Spleen (tissue), 11 donors: ENCODE results near the gene DLX2. TPM values are rescaled to one million over a fixed set of nuclear protein-coding genes. Genes with fewer than 3 reads are reported as not detected.

Experiments used
- DNase-seq: peaks from one replicate; pipeline ENCODE4 v3.0.0-alpha.2; 2020
- H3K27ac ChIP-seq, 8 donors: fragments of 200-600 bp; sonication (generic) in 7 of 8; 1 replicate in 4 of 8; 2 replicates in 4 of 8; pipeline versions ENCODE4 v1.5.0 to v1.8.0; 2016 to 2021; ENCODE audit warnings: inconsistent platforms in 4 of 8, mild to moderate bottlenecking in 4 of 8, moderate library complexity in 1 of 8
- H3K27me3 ChIP-seq, 7 donors: fragments of 200-600 bp; sonication (generic) in 6 of 7; replicated peaks in 1 of 7; 1 replicate in 4 of 7; 2 replicates in 3 of 7; pipeline versions ENCODE4 v1.5.0 to v1.8.0; 2016 to 2021; ENCODE audit warnings: inconsistent platforms in 3 of 7, mild to moderate bottlenecking in 1 of 7
- H3K36me3 ChIP-seq, 6 donors: fragments of 200-600 bp; sonication (generic) in 5 of 6; 1 replicate in 4 of 6; 2 replicates in 2 of 6; pipeline versions ENCODE4 v1.5.0 to v1.8.0; 2016 to 2021; ENCODE audit warnings: inconsistent platforms in 2 of 6
- H3K4me1 ChIP-seq, 6 donors: fragments of 200-600 bp; sonication (generic) in 5 of 6; 1 replicate in 3 of 6; 2 replicates in 3 of 6; pipeline versions ENCODE4 v1.5.0 to v1.8.0; 2016 to 2021; ENCODE audit warnings: inconsistent platforms in 3 of 6
- H3K4me3 ChIP-seq, 8 donors: fragments of 200-600 bp; sonication (generic) in 7 of 8; 1 replicate in 4 of 8; 2 replicates in 4 of 8; pipeline versions ENCODE4 v1.5.0 to v1.8.0; 2016 to 2021; ENCODE audit warnings: inconsistent platforms in 4 of 8, mild to moderate bottlenecking in 4 of 8, moderate library complexity in 2 of 8
- H3K9me3 ChIP-seq, 8 donors: fragments of 200-600 bp; sonication (generic) in 7 of 8; 1 replicate in 4 of 8; 2 replicates in 4 of 8; pipeline versions ENCODE4 v1.5.0 to v1.8.0; 2016 to 2021; ENCODE audit warnings: inconsistent platforms in 4 of 8
- POLR2A ChIP-seq, 3 donors: fragments of 450-650 bp; IDR thresholded peaks; one replicate each; pipeline ENCODE4 v1.5.1; 2017; ENCODE audit warnings: antibody characterized with exemption in 3 of 3, mild to moderate bottlenecking in 1 of 3
- POLR2AphosphoS5 ChIP-seq, 3 donors: sonication (generic); formaldehyde crosslinking; IDR thresholded peaks; one replicate each; pipeline ENCODE4 v1.5.1; 2017; ENCODE audit warnings: antibody characterized with exemption in 3 of 3
- WGBS, 5 donors: extraction: QIAGEN DNeasy Blood & Tissue Kit in 3 of 5; methylation state at CpG; one replicate each; pipeline versions ENCODE4 v1.1.5 to v1.1.7; 2013 to 2018; 5-methylcytosine and 5-hydroxymethylcytosine counted together
- intact Hi-C: fragments of 100-400 bp; cut with DNase I; formaldehyde crosslinking; loops from one replicate; pipeline ENCODE4 v1.15.0; 2023; ENCODE audit warnings: low total_unique reads
- polyA plus RNA-seq, 3 donors: library from polyadenylated mRNA; stranded (reverse); fragments of 200-250 nt; gene quantifications; one replicate each; pipeline ENCODE4 v1.2.1, GENCODE V29; 2013
- total RNA-seq, 7 donors: library from RNA; depleted of rRNA in 3 of 7; stranded (reverse); fragments of >200 nt in 3 of 7; fragmentation: NEBNext Ultra II Directional in 4 of 7; extraction: Animal tissue kit (Norgen Biotek cat#: 25700) in 4 of 7; gene quantifications; one replicate each; pipeline versions ENCODE4 v1.1.0 to v1.2.1, GENCODE V29; 2016 to 2021
- TF ChIP-seq, protein P1 (sequence below), 11 experiments: fragments of 200-600 bp in 7 of 11; fragments of 450-650 bp in 4 of 11; sonication (generic) in 4 of 11; IDR thresholded peaks in 8 of 11; conservative IDR thresholded peaks in 3 of 11; 1 replicate in 7 of 11; 2 replicates in 4 of 11; pipeline versions ENCODE4 v1.4.0 to v1.8.0; 2016 to 2021; ENCODE audit warnings: antibody characterized with exemption in 11 of 11, inconsistent platforms in 4 of 11, mild to moderate bottlenecking in 1 of 11
- donor health status: healthy with polysubstance abuse.
- donor health status: DM: no; HTN: no; CAD: no; lungs with moderate emphysema.
- donor health status: DM: no; HTN: no; CAD: no.
- donor health status: Bipolar disorder and iron deficiency.
- donor health status: healthy.
- donor health status: DM: no; HTN: no; CAD: no.
- donor health status: DM: yes; HTN: yes; CAD: no.

Gene DLX2
- total and polyA plus RNA-seq, 10 donors = 0.06 TPM; not detected in 9

DNA sequence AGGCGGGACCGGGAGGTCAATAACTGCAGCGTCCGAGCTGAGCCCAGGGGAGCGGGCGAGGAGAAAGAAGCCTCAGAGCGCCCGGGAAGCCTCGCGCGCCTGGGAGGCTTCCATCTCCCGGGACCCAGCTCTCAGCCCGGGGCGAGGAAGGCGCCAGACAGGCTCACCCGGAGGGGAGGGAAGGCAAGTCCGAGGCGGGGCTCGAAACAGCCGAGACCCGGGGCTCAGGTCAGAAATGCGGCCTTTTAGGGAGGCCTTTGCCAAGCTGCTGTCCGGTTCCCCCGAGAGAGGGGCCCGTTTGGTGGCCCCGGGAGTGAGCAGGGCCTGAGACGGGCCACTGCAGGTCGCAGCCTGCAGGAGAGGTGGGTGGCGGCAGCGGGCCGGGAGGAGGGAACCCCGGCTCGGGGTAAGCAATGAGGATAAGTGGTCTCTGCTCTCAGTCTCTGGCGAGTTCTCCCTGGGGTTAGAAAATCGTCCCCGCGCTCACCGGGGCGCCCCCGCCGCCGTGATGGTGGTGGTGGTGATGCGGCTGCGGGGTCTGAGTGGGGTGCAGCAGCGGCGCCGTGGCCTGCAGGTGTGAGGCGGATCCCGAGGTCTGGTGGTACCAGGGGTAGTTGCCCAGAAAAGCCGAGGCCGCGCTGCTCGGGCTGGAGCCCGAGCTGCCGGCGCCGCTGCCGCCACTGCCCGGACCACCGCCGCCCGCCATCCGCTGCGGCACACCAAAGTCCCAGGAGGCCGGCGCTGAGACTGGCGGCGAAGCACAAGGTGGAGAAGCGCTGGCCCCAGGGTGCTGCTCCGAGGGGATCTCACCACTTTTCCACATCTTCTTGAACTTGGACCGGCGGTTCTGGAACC lies 2.4 kb downstream of the DLX2 start:
- DNase-seq = peak; percentile 75

DNA sequence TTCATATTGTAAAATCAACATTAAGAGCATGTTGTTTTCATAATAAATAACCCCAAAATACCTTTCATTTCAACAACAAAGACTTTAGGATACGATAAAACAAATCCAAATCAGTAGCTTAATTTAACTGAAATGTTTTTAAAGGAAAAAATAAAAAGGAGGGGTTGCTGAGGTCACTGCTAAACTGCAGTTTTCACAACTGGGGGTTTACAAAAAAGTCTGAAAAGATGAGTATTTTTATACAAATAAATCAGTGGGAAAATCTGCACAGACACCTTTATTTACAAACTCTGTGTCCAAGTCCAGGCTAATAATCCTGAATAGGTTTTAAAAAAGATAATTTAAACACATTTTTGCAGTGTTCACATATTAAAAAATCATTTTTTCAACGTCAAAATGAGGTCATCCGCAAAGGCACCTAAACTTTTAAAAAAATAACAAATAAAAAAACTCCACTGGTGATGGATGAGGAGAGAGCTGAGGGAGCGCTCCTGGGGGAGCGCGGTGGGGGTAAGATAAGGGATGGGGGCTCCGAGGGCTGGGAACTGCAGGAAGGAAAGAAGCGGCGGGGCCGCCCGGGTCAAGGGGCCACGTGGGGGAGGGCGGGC lies 3.1 kb downstream of the DLX2 start:
- Histone ChIP-seq H3K27me3 (peaks cover 48 to 100% (median 100%) of the 10 kb centered on the region in 7 donors), H3K4me3 (peak overlapping the region in 3 of 8 donors; percentile 9 to 80 (median 17)), H3K36me3 (no peaks in the 10 kb centered on the region), H3K4me1 (peaks cover 63 to 100% (median 83%) of the 10 kb centered on the region in 6 donors), H3K27ac (no peak overlapping the region), H3K9me3 (no peaks in the 10 kb centered on the region)
- WGBS, 5 donors = 2 to 8% (median 6%) methylated on average over 13 of the region's 13 CpGs
- TF ChIP-seq, protein P1, sequence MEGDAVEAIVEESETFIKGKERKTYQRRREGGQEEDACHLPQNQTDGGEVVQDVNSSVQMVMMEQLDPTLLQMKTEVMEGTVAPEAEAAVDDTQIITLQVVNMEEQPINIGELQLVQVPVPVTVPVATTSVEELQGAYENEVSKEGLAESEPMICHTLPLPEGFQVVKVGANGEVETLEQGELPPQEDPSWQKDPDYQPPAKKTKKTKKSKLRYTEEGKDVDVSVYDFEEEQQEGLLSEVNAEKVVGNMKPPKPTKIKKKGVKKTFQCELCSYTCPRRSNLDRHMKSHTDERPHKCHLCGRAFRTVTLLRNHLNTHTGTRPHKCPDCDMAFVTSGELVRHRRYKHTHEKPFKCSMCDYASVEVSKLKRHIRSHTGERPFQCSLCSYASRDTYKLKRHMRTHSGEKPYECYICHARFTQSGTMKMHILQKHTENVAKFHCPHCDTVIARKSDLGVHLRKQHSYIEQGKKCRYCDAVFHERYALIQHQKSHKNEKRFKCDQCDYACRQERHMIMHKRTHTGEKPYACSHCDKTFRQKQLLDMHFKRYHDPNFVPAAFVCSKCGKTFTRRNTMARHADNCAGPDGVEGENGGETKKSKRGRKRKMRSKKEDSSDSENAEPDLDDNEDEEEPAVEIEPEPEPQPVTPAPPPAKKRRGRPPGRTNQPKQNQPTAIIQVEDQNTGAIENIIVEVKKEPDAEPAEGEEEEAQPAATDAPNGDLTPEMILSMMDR (IDR thresholded peaks at IDR 0.05 in 8 of 11, conservative IDR thresholded peaks at IDR 0.05 in 3 of 11) = no peak
- TF ChIP-seq POLR2AphosphoS5 (IDR thresholded peaks at IDR 0.05) (no peak), POLR2A (IDR thresholded peaks at IDR 0.05) (no peak)
- no peak for DNase-seq
- intact Hi-C loops = loop anchor here (10.0 kb wide), 3 partner anchors 285 to 1125 kb away; no protein-coding TSS in a partner anchor

More for the DNA sequence above, 2.4 kb downstream of the DLX2 start:
- Histone ChIP-seq H3K9me3 (no peaks in the 10 kb centered on the region), H3K36me3 (no peaks in the 10 kb centered on the region), H3K27me3 (peaks cover 46 to 100% (median 100%) of the 10 kb centered on the region in 7 donors), H3K4me1 (peaks cover 56 to 94% (median 76%) of the 10 kb centered on the region in 6 donors), H3K27ac (no peak overlapping the region), H3K4me3 (peak overlapping the region in 1 of 8 donors; percentile 80)
- intact Hi-C loops = loop anchor here (10.0 kb wide), 3 partner anchors 286 to 1126 kb away; no protein-coding TSS in a partner anchor
- TF ChIP-seq, protein P1 (IDR thresholded peaks at IDR 0.05 in 8 of 11, conservative IDR thresholded peaks at IDR 0.05 in 3 of 11) = no peak
- TF ChIP-seq POLR2A (IDR thresholded peaks at IDR 0.05) (no peak), POLR2AphosphoS5 (IDR thresholded peaks at IDR 0.05) (no peak)
- WGBS, 5 donors = 2 to 6% (median 5%) methylated on average over 30 to 72 of the region's 72 CpGs

DNA sequence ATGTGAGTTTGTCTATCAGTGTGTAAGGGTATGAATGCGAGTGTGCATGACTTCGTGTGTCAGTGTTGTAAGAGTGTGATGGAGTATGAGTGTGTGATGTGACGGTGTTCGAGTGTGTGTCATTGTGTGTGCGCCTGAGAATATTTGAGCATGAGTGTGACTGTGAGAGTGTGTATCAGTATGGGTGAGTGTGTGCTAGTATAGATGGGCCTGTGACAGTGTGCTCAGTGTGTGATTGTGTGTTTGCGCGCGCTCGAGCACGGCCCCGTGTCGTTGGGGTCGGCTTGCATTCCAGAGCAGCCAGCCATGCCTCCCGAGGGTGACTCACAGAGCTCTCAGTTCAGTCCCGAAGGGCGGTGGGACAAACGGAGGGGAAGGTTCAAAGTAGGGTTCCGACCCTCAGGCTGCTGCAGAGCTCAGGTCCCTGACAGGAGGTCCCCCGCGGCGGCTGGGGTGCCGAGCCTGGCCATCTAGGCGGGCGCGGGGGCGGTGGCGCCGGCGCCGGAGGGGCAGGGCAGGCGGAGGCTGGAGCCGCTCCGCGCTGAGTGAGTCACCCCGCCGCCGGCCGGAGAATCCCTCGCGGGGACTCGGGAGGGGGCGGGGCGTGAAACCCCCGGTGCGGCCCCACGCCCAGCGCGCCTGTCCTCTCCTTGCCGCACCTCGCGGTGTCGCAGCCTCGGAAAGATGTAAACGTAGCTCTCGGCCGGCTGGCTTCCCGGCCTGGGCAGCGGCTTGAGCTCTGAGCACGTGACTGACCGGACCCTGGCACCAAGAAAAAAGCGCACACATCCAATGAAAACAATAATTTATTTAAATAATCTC lies 3.8 kb downstream of the DLX2 start:
- intact Hi-C loops = no loop called here
- H3K36me3 ChIP-seq = no peaks in the 10 kb centered on the region
- WGBS, 5 donors = 7 to 9% (median 7%) methylated on average over 28 to 61 of the region's 61 CpGs
- DNase-seq = peak; percentile 79
- no peak for TF ChIP-seq POLR2A (IDR thresholded peaks at IDR 0.05)
- TF ChIP-seq, protein P1 (IDR thresholded peaks at IDR 0.05 in 8 of 11, conservative IDR thresholded peaks at IDR 0.05 in 3 of 11) = no peak
- TF ChIP-seq POLR2AphosphoS5 (IDR thresholded peaks at IDR 0.05) = peak in 2 of 3 donors; percentile 17 to 59
- peaks cover 56 to 100% (median 100%) of the 10 kb centered on the region in 7 donors for H3K27me3 ChIP-seq
- H3K27ac ChIP-seq = no peak overlapping the region
- H3K9me3 ChIP-seq = peaks cover 0 to 6% (median 0%) of the 10 kb centered on the region in 8 donors
- H3K4me1 ChIP-seq = peaks cover 67 to 100% (median 89%) of the 10 kb centered on the region in 6 donors
- peak overlapping the region in 6 of 8 donors; percentile 7 to 58 (median 16) for H3K4me3 ChIP-seq
